Muscle of arm (tissue), 12 donors: ENCODE measurements around the gene MAP3K6. TPM values are rescaled to one million over a fixed set of nuclear protein-coding genes. Genes with fewer than 3 reads are reported as not detected.
A peak's percentile ranks its signal among the peaks of the same experiment; 100 is the strongest.

Source experiments
- DNase-seq: peaks from one replicate; pipeline ENCODE4 v3.0.0-alpha.2; 2013
- polyA plus RNA-seq, 12 donors: library from polyadenylated mRNA; unstranded; fragments of 120-200 nt; gene quantifications; one replicate each; pipeline ENCODE4 v1.2.1, GENCODE V29; 2013; ENCODE audit not compliant: insufficient read length in 12 of 12

MAP3K6 gene
- polyA plus RNA-seq, 12 donors: 6.4 to 24.0 (median 9.9) TPM; not detected in 1

DNA sequence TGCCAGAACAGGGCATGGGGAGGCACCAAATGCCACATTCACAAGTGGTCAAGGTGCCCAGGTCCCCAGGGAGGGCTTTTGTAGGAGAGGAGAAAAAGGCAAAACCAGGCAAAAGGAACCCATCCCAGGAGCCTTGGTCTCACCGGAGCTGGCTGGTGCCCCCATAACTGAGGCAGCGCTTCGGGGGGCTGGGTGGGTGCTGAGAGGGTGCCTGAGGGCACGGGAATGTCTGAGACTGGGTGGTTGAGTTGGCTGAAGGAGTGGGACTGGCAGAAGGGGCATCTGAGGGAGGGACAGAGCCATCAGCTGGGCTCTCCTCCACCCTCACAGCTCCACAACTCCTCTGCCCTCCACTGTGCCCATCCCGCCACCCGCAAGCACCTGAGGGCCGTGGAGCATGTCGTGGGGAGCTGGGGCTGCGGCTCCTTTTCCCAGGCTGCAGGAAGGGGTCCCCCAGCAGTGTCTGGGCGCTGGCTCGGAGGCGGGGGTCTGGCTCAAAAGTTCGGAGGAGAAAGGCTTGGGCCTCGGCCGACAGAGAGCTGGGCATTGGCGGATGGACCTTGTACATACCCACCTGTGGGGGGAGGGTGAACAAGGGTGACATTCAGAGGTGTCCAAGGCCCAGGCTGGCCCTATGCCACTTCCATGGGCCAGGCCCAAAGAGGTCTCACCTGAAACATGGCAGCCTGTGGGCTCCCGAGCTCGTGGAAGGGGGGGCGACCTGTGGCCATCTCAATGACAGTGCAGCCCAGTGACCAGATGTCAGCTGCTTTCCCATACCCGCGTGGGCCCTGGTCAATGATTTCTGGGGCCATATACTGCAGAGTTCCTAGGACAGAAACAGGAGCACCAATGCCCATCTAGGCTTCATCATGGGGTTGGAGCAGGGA lies 8.5 kb downstream of the MAP3K6 start:
- no peak for DNase-seq

DNA sequence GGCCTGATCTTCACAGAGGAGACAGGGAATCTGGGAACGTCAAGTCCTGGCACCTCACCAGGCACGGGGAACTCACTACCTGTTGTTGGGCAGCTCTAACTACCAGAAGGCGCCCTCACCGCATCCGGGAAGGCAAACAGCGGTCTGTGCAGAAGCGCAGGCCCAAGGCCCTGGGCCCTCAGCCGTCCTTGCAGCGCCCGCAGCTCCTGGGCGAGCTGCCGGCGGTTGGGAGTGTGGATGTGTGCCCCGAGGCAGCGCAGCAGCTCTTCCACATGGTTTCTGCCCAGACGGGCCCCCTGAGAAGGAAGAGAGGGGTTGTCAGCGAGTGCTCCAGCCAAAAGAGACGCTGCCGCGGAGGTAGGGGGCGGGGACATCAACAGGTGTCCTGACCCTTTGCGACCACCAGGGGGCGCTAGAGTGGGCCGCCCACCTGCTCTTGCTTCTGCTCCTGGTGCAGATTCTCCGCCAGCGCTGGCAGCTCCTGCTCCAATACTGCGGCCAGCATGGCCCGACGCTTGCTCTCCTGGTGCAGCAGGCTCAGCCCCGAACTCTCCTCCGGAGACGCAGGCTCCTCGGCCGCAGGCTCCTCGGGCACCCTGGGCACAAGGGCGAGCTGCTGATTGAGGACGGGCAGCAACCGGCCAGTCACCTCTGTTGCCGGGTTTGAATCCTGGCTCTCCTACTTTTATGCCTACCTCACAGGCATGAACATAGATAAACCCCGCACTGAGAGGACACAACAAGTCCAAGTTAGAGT lies 9.3 kb downstream of the MAP3K6 start:
- peak; percentile 79 for DNase-seq

DNA sequence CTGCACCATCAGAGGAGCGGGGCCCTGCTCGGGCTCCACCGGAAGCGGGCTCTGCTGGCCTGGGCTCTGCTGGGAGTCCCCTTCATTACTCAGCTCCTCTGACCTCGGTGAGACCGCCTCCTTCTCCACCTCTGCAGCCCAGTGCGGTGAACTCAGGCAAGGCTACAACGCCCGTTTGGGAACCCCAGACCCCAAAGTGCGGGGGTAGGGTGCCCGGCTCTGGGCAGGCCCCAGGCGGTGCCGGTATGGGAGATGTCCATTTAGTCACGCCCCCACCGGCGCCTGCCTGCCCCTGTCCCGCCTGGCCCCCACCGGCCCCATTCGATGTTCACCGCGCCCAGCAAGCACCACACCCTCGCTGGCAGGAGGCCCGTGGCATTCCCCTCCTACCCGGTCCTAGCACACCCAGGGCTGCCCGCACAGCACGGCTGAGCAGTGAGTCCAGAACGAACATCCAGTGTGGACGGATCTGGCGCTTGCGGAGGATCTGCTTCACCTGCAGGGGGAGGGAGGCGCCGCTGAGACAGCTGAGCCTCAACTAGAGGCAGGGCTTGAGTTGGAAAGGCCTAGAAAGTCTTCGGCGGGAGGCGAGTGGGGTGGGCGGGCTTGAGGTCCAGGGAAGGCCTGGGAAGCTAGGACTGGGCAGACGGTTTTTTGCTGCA lies 10.0 kb downstream of the MAP3K6 start:
- DNase-seq: no peak

DNA sequence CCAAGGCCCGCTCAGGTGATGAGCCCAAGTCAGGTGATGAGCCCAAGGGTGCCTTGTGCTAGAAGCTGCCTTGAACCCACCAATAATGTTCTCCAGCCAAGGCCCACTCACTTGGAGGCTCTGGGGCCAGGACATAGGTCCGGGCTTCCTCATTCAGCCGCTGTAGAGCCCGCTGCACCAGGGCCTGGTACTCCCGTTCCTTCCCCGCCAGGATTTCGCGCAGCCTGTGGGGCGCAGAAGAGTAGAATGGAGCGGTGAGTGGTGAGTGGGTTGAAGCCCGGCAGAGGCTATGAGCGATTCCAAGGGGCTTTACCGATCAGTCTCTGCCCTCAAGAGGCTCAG lies 10.5 kb downstream of the MAP3K6 start:
- no peak for DNase-seq

DNA sequence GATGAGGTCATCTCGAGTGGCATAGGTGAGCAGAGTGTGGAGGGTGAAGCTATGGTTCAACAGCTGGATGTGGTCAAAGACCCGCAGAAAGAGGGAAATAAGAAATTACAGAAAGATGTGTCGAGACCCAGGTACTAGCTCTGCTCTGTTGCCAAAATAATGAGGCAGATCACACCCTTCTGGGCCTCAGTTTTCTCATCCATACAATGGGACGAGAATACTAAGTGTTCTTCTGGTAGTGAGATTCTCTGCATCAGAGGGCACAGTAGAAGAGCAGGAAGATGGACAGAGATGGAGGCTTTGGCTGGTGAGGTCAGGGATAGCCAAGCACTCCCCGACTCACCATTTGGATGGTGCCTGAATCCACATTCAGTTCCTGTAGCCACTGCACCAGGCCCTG lies 11.1 kb downstream of the MAP3K6 start:
- no peak for DNase-seq

DNA sequence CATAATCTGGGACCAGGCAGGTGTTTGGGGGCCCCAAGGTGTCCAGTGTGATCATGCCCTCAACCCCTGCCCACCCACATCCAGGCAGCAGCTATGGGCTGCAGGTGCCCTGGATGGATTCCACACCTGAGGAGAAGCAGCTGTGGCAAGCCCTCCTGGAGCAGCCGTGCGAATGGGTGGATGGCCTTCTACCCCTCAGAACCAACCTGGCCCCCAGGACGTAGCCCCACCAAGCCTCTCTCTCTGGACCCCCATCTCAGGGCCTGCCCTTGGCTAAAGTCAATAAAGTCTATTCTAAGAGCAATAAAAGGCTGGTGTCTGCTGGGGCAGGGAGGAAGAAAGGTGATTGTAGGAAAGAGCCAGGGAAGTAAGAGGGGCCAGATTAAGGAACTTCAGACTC lies 13.1 kb downstream of the MAP3K6 start:
- DNase-seq: no peak

DNA sequence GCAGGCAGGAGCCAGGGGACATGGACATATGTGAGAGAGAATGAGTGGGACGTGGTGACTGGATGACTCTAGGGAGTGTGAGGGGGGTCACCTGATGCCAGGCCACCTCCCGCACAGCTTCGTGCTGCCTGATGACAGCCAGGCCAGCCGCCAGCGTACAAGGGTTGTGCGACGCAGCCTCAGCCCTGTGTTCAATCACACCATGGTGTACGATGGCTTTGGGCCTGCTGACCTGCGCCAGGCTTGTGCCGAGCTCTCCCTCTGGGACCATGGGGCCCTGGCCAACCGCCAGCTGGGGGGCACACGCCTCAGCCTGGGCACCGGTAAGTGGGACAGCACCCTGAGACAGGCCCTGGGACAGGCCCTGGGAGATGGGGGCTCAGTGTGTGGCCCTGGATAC lies 13.6 kb downstream of the MAP3K6 start:
- DNase-seq: no peak

DNA sequence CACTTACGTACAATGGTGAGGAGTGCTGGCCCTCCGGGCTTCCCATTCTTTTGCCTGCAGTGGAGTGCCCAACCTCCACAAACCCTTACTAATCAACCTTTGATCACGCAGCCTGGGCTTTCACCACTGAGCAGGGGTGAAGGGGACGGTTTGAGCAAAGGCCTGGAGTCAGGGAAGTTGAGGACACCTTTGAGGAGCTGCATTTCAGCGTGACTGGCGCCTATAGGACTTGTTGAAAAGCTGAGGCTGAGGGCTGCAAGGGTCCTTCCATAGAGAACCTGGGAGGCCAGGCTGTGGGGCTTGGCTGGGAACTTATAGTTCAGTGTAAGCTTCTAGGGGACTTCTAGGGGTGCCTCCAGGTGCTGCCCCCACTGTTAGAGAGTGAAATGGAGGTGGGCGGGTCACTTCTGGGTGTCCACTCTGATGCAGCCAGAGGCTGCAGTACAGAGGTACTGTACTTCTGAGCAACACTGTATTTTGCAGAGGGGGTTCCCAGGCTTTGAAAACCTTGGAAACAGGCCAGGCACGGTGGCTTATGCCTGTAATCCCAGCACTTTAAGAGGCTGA lies 15.1 kb downstream of the MAP3K6 start:
- DNase-seq: no peak

DNA sequence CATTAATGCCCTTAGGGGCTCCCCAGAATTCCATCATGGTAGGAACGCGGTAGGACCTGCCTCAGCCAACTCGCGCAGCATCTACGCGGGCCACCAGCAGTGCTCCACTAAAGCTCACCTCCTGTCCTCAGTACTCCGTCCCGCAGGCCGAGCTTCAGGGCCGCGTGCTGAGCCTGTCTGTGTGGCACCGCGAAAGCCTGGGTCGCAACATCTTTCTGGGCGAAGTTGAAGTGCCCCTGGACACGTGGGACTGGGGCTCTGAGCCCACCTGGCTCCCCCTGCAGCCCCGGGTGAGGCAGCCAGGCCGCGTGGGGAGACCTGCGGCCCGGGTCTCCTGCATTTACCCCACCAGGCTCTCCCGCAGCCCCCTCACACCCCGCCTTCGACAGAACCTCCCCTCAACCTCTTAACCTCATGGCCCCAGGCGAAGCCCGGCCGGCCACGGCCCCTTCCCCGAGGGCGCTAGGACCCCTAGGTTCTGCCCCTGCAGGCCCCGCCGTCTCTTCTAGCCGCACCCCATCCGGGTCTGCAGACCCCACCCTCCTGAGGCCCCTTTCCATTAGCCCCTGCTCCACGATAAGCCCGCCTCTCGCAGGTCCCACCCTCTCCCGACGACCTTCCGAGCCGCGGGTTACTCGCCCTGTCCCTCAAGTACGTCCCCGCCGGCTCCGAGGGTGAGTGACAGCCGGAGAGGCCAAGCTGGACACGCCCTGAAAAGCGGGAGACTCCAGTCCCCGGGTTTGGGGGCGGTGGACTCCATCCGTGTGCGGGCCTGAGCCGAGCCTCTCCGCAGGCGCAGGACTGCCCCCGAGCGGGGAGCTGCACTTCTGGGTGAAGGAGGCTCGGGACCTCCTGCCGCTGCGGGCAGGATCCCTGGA lies 15.9 kb downstream of the MAP3K6 start:
- DNase-seq: no peak

DNA sequence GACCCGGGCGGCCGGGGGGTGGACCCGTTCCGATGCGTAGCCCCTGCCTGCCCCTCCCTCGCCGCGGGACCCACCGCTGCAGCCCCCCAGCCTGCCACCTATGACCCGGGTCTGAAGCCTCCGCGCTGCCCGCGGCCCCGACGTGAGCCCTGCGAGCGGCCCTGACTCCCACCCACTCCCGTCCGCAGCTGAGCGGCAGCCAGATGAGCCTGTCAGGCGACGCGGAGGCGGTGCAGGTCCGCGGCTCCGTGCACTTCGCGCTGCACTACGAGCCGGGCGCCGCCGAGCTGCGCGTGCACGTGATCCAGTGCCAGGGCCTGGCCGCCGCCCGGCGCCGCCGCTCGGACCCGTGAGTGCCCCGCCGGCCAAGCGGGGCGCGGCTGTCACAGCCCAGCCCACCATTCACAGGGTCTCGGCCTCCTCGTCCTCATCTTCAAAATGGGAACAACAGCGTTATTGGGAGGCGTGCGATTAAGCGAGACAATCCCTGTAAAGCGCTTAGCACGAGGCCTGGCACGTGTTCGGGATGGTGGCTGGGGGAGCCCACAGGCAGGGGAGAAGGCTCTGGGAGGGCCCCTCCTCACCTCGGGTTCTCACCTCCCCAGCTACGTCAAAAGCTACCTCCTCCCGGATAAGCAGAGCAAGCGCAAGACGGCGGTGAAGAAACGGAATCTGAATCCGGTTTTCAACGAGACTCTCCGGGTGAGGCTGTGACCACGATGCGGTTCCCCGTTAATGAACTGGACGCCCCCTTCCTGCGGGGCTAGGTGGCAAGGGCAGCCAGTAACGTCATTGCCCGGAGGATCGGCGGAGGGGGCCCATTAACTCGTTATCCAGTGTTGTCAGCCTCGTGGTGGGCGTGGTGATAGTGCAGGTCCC lies 16.7 kb downstream of the MAP3K6 start:
- no peak for DNase-seq

DNA sequence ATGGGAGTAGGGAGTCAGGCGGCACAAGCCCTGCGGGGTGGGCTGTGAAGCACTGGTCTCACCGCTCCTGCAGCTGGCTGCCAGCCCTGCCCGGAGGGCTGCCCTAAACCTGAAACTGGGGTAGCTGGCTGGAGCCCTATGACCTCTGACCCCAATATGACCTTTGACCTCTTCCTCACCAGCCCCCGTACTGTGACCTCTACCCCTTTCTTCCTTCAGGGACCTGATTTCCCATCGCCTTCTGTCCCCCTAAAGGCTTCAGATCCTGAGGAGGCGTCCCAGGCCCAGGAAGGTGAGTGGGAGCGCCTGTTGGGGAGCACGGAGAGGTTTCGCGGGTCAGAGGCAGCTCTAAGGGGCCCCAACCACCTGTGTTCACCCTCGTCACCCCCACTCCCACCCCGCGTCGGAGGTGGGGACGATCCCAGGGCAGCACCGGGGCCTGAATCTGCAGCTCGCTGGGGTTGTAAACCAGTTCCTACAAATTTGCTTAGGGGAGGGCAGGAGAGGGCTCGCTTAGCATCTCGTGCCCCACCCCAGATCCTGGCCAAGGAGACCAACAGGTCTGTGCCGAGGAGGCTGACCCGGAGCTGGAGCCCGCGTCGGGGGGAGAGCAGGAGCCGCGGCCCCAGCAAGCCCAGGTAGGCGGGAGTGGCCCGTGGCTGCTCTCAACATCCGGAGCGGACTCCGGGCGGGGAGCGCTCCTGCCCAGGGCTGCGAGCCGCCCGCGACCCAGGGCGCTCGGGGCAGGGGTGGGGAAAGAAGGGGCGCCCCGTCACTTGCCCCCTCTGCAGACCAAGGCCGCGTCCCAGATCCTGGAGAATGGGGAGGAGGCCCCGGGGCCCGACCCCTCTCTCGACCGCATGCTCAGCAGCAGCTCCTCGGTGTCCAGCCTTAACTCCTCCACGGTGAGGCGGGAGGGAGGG lies 17.6 kb downstream of the MAP3K6 start:
- DNase-seq: no peak

DNA sequence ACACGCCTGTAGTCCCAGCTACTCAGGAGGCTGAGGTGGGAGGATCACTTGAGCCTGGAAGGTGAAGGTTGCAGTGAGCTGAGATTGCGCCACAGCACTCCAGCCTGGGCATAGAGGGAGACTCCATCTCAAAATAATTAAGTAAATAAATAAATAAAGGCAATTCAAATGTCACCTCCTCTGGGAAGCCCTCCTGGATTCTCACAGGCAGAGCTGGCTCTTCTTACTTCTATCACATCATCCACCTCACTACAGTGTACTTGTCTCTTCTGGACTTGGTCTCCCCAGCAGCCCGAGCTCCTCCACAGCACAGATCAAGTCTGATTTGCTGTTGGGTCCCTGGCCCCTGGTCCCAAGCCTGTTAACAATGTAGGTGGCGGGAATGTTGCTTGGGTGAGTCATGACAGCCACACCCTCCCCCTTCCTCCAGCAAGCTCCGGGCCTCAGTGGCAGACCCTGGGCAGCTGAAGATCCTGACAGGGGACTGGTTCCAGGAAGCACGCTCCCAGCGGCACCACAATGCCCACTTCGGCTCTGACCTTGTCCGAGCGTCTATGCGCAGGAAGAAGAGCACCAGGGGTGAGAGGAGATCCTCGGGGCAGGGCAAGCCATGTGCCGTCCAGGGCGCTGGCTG lies 19.7 kb downstream of the MAP3K6 start:
- DNase-seq: no peak

DNA sequence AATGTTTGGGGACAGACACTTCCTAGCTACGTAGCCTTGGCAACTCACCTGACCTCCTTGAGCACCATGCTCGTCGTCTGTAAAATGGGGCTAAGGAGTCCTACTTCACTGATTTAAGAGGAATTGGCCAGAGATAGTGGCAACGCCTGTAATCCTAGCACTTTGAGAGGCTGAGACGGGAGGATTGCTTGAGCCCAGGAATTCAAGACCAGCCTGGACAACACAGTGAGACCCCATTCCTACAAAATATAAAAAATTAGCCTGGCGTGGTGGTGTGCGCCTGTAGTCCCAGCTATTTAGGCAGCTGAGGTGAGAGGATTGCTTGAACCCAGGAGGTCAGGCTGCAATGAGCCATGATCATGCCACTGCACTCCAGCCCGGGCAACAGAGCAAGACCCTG lies 20.4 kb downstream of the MAP3K6 start:
- DNase-seq: no peak

DNA sequence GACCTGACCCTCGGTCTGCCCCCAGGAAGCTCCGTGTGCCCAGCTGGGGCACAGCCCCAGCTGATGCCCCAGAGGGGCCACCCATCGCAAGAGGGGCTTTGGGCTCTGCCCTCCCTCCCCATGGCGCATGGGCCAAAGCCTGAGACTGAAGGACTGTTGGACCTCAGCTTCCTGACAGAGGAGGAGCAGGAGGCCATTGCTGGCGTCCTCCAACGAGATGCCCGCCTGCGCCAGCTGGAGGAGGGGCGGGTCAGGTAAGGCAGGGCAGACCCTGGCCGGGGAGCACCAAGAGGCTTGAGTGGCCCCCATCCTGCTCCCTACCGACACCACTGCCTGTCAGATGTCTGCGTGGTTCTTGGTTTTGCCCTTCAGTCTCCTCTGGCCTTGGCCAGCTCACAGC lies 21.5 kb downstream of the MAP3K6 start:
- DNase-seq: no peak

DNA sequence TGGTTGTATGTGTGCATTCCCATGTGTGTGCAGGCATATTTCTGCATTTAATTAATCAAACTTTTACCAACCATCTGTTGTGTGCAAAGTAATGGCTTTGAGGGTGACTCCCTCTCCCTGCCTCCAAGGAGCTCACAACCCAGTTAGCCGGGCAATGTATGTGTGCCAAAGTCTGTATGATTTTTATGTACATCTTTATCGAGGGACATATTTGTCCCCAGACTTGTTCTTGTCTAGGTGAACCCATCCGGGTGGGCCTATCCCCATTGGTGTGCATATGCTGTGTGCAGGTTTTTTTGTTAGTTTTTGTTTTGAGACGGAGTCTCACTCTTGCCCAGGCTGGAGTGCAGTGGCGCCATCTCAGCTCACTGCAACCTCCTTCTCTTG lies 23.1 kb downstream of the MAP3K6 start:
- no peak for DNase-seq

DNA sequence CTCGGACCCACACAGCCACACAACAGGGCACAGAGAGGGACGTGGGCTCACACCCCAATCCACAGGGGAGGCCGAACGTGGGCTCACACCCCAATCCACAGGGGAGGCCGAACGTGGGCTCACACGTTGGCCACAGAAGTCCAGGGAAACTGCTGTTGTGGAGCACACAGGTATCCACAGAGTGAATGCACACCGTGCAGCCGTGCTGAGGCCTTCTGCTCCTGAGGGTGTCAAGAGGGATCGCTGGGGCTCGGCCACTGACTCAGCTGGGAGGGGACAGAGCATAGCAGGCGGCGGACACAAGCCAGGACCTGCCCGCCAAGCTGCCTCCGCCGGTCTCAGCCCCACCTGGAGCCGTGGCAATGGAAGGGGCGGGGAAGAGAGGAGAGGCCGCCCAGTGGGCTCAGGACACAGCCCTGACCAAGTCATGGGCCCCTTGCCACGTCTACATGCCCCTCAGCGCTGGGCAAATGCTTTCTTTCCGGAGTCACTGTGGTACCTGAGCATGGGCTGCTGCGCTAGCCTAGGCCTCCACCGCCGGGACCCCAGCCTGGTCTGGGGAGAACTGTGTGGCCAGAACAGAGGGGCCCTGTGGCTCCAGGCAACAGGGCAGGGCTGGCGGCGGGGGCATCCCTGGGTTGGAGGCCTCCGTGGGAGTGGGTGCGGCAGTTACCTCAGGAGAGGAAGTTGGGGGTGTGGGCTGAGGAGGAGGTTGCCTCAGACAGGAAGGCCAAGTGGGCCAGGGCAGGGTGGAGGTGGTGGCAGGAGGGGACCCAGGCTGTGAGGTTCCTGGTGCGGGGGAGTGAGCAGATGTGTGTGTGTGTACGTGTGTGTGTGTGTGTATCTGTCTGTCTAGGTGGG lies 23.8 kb downstream of the MAP3K6 start:
- no peak for DNase-seq

DNA sequence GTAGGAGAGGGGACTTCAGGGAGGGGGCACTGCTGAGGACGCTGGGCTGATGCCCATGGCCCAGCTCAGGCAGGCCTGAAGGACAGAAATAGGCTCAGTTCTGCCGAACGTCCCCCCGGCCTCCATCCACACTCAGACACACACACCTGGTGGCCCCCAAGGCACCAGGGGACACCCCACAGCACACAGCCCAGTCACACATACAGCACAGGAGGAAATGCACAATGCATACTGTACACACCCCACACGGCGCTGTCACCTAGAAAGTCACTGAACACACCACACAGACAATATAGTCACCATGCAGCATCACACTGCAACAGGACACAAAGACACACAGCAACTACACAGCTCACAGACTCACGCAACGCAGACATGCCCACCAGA lies 24.4 kb downstream of the MAP3K6 start:
- no peak for DNase-seq
